SK-N-SH (cell line): ENCODE results near the gene RNF7.

ENCODE experiments used
- ELF1 ChIP-seq: IDR thresholded peaks from 2 replicates; pipeline ENCODE4 v1.4.0; 2012
- GATA2 ChIP-seq: sonication (generic); formaldehyde crosslinking; IDR thresholded peaks from 2 replicates; pipeline ENCODE4 v1.5.0; 2020; ENCODE audit warnings: mild to moderate bottlenecking, missing genetic modification reagents
- JUND ChIP-seq: IDR thresholded peaks from 2 replicates; pipeline ENCODE4 v1.4.0; 2012
- NRF1 ChIP-seq: IDR thresholded peaks from 2 replicates; pipeline ENCODE4 v1.6.1; 2012; ENCODE audit warnings: low read depth, mild to moderate bottlenecking, low read length
- POLR2AphosphoS5 ChIP-seq: IDR thresholded peaks from 2 replicates; pipeline ENCODE4 v1.6.1; 2012; ENCODE audit warnings: low read depth, low read length
- RAD21 ChIP-seq: IDR thresholded peaks from 2 replicates; pipeline ENCODE4 v1.6.1; 2012; ENCODE audit warnings: mild to moderate bottlenecking, low read length
- RFX5 ChIP-seq: IDR thresholded peaks from 2 replicates; pipeline ENCODE4 v1.6.1; 2012; ENCODE audit warnings: mild to moderate bottlenecking, improper control_type of control experiment, low read length
- SMC3 ChIP-seq: IDR thresholded peaks from 2 replicates; pipeline ENCODE4 v1.6.1; 2012; ENCODE audit warnings: low read depth, low read length, improper control_type of control experiment
- YY1 ChIP-seq: IDR thresholded peaks from 2 replicates; pipeline ENCODE4 v1.4.0; 2012; ENCODE audit warnings: low read depth, mild to moderate bottlenecking
- TF ChIP-seq, protein P1 (sequence below): fragments of 200-600 bp; sonication (generic); IDR thresholded peaks from 2 replicates; pipeline ENCODE4 v1.6.1; 2017; ENCODE audit warnings: antibody characterized with exemption, mild to moderate bottlenecking, moderate library complexity
- TF ChIP-seq, protein P2 (sequence below): IDR thresholded peaks from 2 replicates; pipeline ENCODE4 v1.4.0; 2012; ENCODE audit warnings: low read depth, borderline replicate concordance
- TF ChIP-seq, protein P3 (sequence below): IDR thresholded peaks from 2 replicates; pipeline ENCODE4; 2012
- TF ChIP-seq, protein P4 (sequence below): IDR thresholded peaks from 2 replicates; pipeline ENCODE4 v1.6.1; 2012; ENCODE audit warnings: mild to moderate bottlenecking, low read depth, low read length, moderate library complexity
- TF ChIP-seq, protein P5 (sequence below): fragments of 150-350 bp; IDR thresholded peaks from 2 replicates; pipeline ENCODE4 v1.6.1; 2017; ENCODE audit warnings: antibody characterized with exemption, low read length, low read depth, borderline replicate concordance

DNA sequence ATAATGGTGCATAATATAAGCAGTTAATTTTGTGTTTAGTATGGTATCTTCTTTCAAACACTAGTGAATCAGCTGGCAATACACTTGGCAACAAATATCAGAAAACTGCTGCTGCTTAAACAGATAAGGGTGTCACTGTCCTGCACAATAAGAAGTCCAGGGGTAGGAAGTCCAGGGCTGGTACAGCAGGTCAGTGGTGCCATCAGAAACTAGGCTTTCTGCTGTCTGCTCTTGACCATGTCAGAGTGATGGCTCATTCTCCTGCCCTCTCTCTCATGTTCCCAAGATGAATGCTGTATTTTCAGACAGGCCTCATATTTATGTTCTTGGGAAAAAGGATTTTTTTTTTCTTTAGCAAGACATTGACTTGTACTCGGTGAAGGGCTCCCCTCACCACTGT, 15.9 kb downstream of the RNF7 start:
- TF ChIP-seq, protein P1, sequence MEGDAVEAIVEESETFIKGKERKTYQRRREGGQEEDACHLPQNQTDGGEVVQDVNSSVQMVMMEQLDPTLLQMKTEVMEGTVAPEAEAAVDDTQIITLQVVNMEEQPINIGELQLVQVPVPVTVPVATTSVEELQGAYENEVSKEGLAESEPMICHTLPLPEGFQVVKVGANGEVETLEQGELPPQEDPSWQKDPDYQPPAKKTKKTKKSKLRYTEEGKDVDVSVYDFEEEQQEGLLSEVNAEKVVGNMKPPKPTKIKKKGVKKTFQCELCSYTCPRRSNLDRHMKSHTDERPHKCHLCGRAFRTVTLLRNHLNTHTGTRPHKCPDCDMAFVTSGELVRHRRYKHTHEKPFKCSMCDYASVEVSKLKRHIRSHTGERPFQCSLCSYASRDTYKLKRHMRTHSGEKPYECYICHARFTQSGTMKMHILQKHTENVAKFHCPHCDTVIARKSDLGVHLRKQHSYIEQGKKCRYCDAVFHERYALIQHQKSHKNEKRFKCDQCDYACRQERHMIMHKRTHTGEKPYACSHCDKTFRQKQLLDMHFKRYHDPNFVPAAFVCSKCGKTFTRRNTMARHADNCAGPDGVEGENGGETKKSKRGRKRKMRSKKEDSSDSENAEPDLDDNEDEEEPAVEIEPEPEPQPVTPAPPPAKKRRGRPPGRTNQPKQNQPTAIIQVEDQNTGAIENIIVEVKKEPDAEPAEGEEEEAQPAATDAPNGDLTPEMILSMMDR, result no peak
- no peak for TF ChIP-seq RFX5
- TF ChIP-seq JUND, result no peak
- TF ChIP-seq POLR2AphosphoS5, result no peak
- no peak for TF ChIP-seq ELF1
- TF ChIP-seq YY1, result no peak
- TF ChIP-seq, protein P2, sequence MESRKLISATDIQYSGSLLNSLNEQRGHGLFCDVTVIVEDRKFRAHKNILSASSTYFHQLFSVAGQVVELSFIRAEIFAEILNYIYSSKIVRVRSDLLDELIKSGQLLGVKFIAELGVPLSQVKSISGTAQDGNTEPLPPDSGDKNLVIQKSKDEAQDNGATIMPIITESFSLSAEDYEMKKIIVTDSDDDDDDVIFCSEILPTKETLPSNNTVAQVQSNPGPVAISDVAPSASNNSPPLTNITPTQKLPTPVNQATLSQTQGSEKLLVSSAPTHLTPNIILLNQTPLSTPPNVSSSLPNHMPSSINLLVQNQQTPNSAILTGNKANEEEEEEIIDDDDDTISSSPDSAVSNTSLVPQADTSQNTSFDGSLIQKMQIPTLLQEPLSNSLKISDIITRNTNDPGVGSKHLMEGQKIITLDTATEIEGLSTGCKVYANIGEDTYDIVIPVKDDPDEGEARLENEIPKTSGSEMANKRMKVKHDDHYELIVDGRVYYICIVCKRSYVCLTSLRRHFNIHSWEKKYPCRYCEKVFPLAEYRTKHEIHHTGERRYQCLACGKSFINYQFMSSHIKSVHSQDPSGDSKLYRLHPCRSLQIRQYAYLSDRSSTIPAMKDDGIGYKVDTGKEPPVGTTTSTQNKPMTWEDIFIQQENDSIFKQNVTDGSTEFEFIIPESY, result no peak
- TF ChIP-seq NRF1, result no peak
- TF ChIP-seq GATA2 (CRISPR knock-in tag), result no peak
- TF ChIP-seq, protein P3, sequence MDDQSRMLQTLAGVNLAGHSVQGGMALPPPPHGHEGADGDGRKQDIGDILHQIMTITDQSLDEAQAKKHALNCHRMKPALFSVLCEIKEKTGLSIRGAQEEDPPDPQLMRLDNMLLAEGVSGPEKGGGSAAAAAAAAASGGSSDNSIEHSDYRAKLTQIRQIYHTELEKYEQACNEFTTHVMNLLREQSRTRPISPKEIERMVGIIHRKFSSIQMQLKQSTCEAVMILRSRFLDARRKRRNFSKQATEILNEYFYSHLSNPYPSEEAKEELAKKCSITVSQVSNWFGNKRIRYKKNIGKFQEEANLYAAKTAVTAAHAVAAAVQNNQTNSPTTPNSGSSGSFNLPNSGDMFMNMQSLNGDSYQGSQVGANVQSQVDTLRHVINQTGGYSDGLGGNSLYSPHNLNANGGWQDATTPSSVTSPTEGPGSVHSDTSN, result no peak
- no peak for TF ChIP-seq SMC3
- TF ChIP-seq RAD21, result no peak
- TF ChIP-seq, protein P4, sequence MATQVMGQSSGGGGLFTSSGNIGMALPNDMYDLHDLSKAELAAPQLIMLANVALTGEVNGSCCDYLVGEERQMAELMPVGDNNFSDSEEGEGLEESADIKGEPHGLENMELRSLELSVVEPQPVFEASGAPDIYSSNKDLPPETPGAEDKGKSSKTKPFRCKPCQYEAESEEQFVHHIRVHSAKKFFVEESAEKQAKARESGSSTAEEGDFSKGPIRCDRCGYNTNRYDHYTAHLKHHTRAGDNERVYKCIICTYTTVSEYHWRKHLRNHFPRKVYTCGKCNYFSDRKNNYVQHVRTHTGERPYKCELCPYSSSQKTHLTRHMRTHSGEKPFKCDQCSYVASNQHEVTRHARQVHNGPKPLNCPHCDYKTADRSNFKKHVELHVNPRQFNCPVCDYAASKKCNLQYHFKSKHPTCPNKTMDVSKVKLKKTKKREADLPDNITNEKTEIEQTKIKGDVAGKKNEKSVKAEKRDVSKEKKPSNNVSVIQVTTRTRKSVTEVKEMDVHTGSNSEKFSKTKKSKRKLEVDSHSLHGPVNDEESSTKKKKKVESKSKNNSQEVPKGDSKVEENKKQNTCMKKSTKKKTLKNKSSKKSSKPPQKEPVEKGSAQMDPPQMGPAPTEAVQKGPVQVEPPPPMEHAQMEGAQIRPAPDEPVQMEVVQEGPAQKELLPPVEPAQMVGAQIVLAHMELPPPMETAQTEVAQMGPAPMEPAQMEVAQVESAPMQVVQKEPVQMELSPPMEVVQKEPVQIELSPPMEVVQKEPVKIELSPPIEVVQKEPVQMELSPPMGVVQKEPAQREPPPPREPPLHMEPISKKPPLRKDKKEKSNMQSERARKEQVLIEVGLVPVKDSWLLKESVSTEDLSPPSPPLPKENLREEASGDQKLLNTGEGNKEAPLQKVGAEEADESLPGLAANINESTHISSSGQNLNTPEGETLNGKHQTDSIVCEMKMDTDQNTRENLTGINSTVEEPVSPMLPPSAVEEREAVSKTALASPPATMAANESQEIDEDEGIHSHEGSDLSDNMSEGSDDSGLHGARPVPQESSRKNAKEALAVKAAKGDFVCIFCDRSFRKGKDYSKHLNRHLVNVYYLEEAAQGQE, result no peak
- TF ChIP-seq, protein P5, sequence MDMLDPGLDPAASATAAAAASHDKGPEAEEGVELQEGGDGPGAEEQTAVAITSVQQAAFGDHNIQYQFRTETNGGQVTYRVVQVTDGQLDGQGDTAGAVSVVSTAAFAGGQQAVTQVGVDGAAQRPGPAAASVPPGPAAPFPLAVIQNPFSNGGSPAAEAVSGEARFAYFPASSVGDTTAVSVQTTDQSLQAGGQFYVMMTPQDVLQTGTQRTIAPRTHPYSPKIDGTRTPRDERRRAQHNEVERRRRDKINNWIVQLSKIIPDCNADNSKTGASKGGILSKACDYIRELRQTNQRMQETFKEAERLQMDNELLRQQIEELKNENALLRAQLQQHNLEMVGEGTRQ, result no peak
